GM18507 (cell line): ENCODE results near the gene NCBP3.
"Not testable (repeated sequence)": the region's sequence is repeated elsewhere in the genome, so short reads cannot be mapped to it uniquely, and the experiment has no call there.

Experiments used
- DNase-seq: peaks from one replicate; pipeline ENCODE4 v3.0.0; 2011; ENCODE audit warnings: low read depth; ENCODE audit not compliant: insufficient read length; ENCODE audit errors: extremely low spot score
- FAIRE-seq: peaks from 2 replicates; lab custom pipeline; 2011; peaks lifted over from hg19 to GRCh38; lab: Jason Lieb, UNC

The NCBP3 gene

GRCh38 chr17:3796110-3796821 lies 49.8 kb downstream of the NCBP3 start:
- DNase-seq, result peak; percentile 82
- FAIRE-seq, result peak; percentile 90

DNA sequence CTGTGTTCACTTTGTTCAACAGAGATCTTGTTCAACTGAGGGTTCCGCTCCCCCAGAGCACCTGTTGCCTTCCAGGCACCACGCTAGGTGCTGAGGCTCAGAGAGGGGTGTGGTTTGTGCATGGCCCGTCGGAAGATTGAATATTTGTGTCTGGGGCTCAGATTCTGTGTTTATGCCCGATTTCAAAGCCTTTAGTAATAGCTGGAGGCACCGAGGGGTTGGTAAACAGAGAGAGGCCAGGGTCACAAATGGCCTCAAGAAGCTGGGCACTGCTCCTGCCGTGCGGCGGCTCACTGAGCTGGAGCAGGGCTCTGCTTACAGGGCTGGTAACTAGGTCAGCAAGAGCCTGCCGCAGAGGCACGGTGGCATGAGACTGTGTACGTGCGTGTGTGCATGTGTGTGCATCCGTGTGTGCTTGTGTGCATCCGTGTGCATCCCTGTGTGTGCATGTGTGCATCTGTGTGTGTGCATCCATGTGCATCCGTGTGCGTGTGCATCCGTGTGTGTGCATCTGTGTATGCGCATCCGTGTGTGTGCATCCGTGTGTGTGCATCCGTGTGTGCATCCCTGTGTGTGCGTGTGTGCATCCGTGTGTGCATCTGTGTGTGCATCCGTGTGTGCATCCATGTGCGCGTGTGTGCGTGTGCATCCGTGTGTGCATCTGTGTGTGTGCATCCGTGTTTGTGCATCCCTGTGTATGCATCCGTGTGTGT lies 50.5 kb downstream of the NCBP3 start:
- FAIRE-seq, result peak; percentile 5

DNA sequence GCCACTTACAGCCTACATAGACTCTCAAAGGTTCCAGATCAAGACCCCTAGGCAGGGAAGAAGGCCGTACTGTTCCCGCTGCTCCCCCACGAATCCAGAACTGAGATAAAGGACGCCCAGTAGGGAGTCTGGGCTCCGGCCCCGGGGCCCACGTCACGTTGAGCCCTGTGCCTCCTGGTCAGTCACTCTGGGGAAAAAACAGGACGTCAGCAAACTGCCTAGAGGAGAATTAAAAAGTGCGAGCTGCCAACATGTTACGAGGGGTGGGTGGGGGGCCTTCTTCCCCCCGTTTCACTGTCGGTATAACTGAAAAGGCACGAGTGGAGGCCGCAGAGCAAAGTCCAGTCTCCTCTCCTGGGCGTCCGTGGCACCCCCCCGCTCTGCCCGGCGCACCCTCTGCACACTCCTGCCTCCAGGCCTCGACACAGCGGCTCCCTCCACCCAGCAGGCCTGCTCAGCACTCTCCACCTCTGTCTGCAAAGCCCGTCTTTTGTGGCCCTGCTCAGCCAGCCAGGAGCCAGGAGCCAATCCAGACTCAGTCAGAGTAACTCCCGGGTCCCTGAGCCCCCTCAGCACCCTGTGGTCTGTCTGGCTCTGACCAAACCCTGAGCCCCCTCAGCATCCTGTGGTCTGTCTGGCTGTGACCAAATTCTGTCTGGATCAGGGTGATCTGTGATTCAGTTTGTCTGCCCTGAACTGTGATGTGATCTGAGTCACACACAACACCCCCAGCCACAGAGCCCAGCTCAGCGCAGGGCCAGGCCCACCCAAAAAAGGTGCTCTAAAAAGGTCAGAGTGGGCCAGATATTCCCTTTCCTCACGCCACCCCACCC lies 51.3 kb downstream of the NCBP3 start:
- DNase-seq, result no peak

More for the DNA sequence above, 50.5 kb downstream of the NCBP3 start:
- DNase-seq, result no peak

GRCh38 chr17:3794152-3794551 lies 51.9 kb downstream of the NCBP3 start:
- not testable (repeated sequence) for FAIRE-seq, DNase-seq

More for the DNA sequence above, 51.3 kb downstream of the NCBP3 start:
- no peak for FAIRE-seq

- not testable (repeated sequence) for DNase-seq, FAIRE-seq
Measured at GRCh38 chr17:3793258-3793657, 52.8 kb downstream of the NCBP3 start.

DNA sequence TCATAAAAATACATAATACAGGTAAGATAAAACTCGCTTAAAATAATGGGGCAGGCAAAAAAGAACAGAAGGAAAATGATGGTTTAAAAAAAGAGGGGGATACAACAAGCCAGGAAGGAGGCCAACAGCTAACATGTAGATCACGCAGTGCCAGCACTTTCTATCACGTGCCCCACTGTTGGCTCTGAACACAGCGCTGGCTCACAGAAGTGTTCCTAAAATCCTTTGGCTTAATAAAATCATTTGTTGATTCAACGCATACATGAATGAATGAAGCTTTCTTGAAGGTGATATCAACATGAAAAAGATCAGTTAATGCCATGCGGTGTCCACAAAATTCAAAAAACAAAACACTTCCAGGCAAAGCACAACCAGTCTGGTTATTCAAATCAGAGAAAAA lies 53.6 kb downstream of the NCBP3 start:
- FAIRE-seq (no peak), DNase-seq (no peak)

DNA sequence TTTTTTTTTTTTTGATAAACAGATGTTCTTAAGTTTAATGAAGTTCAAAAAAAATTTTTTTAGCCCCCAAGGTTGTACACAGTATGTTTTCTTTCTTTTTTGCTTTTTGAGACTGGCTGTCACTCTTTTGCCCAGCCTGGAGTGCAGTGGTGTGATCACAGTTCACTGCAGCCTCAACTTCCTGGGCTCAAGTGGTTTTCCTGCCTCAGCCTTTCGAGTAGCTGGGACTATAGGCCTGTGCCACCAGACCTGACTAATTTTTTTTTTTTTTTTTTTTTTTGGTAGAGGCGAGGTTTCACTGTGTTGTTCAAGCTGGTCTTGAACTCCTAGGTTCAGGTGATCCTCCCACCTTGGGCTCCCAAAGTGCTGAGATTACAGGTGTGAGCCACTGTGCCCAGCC lies 57.8 kb downstream of the NCBP3 start:
- DNase-seq (no peak), FAIRE-seq (peak; percentile 15)

DNA sequence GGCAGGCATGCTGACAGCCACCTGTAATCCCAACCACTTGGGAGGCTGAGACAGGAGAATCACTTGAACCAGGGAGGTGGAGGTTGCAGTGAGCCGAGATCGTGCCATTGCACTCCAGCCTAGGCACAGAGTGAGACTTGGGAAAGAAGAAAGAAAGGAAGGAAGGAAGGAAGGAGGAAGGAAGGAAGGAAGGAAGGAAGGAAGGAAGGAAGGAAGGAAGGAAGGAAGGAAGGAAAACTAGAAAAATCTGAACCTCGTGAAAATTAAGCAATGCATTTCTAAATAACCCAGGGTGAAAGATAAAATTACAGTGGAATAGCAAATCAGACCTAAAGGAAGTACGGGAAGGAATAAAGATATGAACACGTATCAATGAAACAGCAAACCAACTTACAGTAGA lies 60.7 kb downstream of the NCBP3 start:
- FAIRE-seq, DNase-seq: not testable (repeated sequence)

GRCh38 chr17:3782751-3783150 lies 63.3 kb downstream of the NCBP3 start:
- DNase-seq (no peak), FAIRE-seq (no peak)

GRCh38 chr17:3780986-3781385 lies 65.1 kb downstream of the NCBP3 start:
- no peak for FAIRE-seq
- DNase-seq, result no peak

DNA sequence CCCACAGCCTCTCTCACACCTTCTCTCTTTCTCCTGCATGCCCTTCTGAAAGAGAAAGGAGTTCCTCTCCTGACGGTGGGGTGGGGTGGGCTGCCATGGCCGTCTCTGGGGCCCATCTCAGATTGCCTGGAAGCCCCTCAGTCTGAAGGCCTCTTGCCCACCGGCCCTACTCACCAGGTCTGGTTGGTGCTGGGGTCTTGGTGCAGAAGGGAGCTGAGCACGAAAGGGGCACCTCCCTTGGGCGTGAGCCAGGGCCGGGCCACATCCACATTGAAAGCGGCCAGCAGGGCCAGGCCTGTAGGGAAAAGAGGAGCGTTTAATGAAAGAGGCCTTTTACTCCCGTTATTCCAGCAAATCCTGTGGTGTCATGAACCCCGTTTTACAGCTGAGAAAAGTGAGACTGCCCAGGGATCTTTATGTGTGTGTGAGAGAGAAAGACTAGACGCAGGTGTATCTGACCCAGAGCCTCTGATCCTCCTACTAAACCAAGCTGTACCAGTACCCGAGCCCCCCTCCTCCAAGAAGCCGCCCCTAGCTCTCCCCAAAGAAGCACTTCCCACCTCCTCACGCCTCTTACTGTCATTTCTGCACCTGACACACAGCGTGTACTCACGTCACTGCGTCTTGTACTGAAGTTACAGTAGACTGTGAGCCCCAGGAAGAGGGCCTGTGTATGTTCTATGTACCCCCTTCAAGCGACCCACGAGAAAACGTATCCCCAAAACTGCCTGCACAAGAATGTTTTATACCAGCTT lies 68.5 kb downstream of the NCBP3 start:
- DNase-seq (no peak), FAIRE-seq (no peak)

- DNase-seq, result no peak
- no peak for FAIRE-seq
Measured at GRCh38 chr17:3773966-3774365, 72.1 kb downstream of the NCBP3 start.

- DNase-seq, result no peak
- FAIRE-seq, result no peak
Measured at GRCh38 chr17:3773511-3773910, 72.5 kb downstream of the NCBP3 start.

DNA sequence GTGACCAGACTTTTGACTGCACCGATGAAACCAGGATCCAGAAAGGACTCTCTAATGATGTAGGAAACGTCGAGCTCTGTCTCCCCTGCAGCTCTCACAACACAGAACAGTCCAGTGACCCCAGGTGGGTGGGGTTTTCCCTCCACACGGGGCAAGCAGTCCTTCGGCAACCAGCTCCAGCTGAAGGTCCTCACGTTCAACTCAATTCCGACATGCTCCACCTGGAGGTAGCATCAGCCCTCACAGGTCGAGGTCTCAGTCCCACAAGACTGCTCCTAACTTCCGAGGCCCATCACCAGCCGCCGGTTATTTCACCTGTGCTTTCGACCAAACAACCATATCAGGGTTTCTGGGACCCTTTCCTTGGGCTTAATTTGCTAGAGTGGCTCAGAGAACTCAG lies 73.3 kb downstream of the NCBP3 start:
- DNase-seq (no peak), FAIRE-seq (no peak)

- FAIRE-seq, result no peak
- DNase-seq, result no peak
Measured at GRCh38 chr17:3771140-3771539, 74.9 kb downstream of the NCBP3 start.

GRCh38 chr17:3770466-3770865 lies 75.6 kb downstream of the NCBP3 start:
- FAIRE-seq, result peak; percentile 50
- DNase-seq, result no peak

- DNase-seq (no peak), FAIRE-seq (no peak)
Measured at GRCh38 chr17:3768769-3769168, 77.3 kb downstream of the NCBP3 start.

DNA sequence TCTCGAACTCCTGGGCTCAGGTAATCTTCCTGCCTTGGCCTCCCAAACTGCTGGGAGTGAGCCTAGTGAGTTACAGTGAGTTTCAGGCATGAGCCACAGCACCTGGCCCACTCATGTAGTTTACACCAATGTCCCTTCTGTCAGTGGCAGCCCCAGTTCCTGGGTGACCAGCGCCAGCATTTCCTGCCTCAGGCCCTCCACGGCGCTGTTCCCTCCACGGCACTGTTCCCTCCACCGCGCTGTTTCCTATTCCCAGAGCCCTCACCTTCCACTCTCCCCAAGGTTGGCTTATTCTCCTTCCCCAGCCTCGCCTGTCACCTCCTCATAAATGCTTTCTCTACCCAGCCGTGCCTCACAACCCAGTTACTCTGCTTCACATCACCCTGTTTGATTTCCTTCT lies 77.7 kb downstream of the NCBP3 start:
- DNase-seq (no peak), FAIRE-seq (no peak)

DNA sequence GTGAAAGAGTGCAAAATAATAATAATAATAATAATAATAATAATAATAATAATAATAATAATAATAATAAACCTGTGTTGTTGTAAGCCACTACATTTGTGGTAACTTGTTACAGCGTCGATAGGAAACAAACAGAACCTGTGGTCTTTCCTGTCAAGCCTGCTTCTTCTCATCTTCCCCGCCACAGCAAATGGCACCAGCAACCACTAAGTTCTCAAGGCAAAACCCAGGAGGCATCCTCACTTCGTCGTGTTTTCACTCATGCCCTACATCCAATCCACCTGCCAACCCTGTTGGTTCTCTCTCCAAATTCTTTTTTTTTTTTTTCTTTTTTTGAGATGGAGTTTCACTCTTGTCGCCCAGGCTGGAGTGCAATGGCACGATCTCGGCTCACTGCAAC lies 79.3 kb downstream of the NCBP3 start:
- no peak for FAIRE-seq

GRCh38 chr17:3765981-3766380 lies 80.1 kb downstream of the NCBP3 start:
- FAIRE-seq (no peak), DNase-seq (no peak)

More for the DNA sequence above, 79.3 kb downstream of the NCBP3 start:
- DNase-seq, result no peak
